Heart right ventricle (tissue), 16 donors: ENCODE results near the gene DHDDS. TPM values are rescaled to one million over a fixed set of nuclear protein-coding genes. Genes with fewer than 3 reads are reported as not detected.

Experiments used
- ATAC-seq, 8 donors: fragments of 200-7000 bp; cut with Tn5 transposase; one replicate each; pipeline ENCODE4 v1.9.1; 2020; ENCODE audit warnings: mild to moderate bottlenecking in 8 of 8, moderate library complexity in 8 of 8, moderate number of reproducible peaks in 1 of 8
- DNase-seq, 2 donors: peaks; one replicate each; pipeline ENCODE4 v3.0.0-alpha.2; 2020
- H3K27ac ChIP-seq, 10 donors: fragments of 200-600 bp; sonication (generic) in 2 of 10; one replicate each; pipeline versions ENCODE4 v1.5.0 to v1.8.0; 2020 to 2022; ENCODE audit warnings: mild to moderate bottlenecking in 3 of 10
- H3K27me3 ChIP-seq, 7 donors: fragments of 200-600 bp; one replicate each; pipeline ENCODE4 v1.8.0; 2021 to 2022; ENCODE audit warnings: mild to moderate bottlenecking in 2 of 7
- H3K36me3 ChIP-seq, 9 donors: fragments of 200-600 bp; sonication (generic) in 1 of 9; one replicate each; pipeline versions ENCODE4 v1.5.0 to v1.8.0; 2020 to 2022; ENCODE audit warnings: mild to moderate bottlenecking in 2 of 9
- H3K4me1 ChIP-seq, 9 donors: fragments of 200-600 bp; sonication (generic) in 1 of 9; one replicate each; pipeline versions ENCODE4 v1.5.0 to v1.8.0; 2020 to 2022; ENCODE audit warnings: mild to moderate bottlenecking in 4 of 9
- H3K4me3 ChIP-seq, 10 donors: fragments of 200-600 bp; sonication (generic) in 2 of 10; one replicate each; pipeline versions ENCODE4 v1.5.0 to v1.8.0; 2020 to 2022; ENCODE audit warnings: mild to moderate bottlenecking in 7 of 10, moderate library complexity in 2 of 10
- H3K9me3 ChIP-seq, 11 donors: fragments of 200-600 bp in 10 of 11; sonication (generic) in 2 of 11; one replicate each; pipeline versions ENCODE4 v1.5.0 to v1.8.0; 2013 to 2022; ENCODE audit warnings: mild to moderate bottlenecking in 2 of 11, control low read depth in 1 of 11, moderate library complexity in 1 of 11
- WGBS, 2 donors: extraction: QIAGEN DNeasy Blood & Tissue Kit; methylation state at CpG; one replicate each; pipeline ENCODE4 v1.1.7; 2013; ENCODE audit warnings: inconsistent platforms in 1 of 2; 5-methylcytosine and 5-hydroxymethylcytosine counted together
- intact Hi-C, 10 donors: fragments of 100-400 bp; cut with DNase I; formaldehyde crosslinking; loops; one replicate each; pipeline versions ENCODE4 v1.11.1 to v1.14.2; 2022
- polyA plus RNA-seq, 2 donors: library from polyadenylated mRNA; stranded (reverse); fragments of 200-250 nt; gene quantifications; one replicate each; pipeline ENCODE4 v1.2.3, GENCODE V29; 2013
- total RNA-seq, 10 donors: library from RNA; stranded (reverse); fragmentation: NEBNext Ultra II Directional in 3 of 10; extraction: Animal tissue kit (Norgen Biotek cat#: 25700) in 3 of 10; gene quantifications; one replicate each; pipeline versions ENCODE4 v1.2.1 to v1.2.4, GENCODE V29; 2021 to 2023
- TF ChIP-seq, protein P1 (sequence below), 9 donors: fragments of 200-600 bp; sonication (generic) in 2 of 9; IDR thresholded peaks; one replicate each; pipeline versions ENCODE4 v1.5.0 to v1.8.0; 2021 to 2022; ENCODE audit warnings: antibody characterized with exemption in 9 of 9, mild to moderate bottlenecking in 5 of 9, moderate library complexity in 1 of 9
- donor health status: Arrhythmogenic right ventricular cardiomyopathy.
- donor health status: ischemic (EF 13 %, LVEDD 7.1; RV severe dilation, severe dysfunction).
- donor health status: healthy with polysubstance abuse.
- donor health status: DM: no; HTN: yes; CAD: no.
- donor health status: DM: no; HTN: no; CAD: no.
- donor health status: ischemic (EF 25% LVEDD 6.9; RV normal size, moderate dysfunction).
- donor health status: ischemic (EF 25% LVEDD 5.7; RV mildly dilated, moderate dysfunction).
- donor health status: healthy.
- donor health status: DM: yes; HTN: yes; CAD: no.
- donor health status: Ischemic cardiomyopathy.
- donor health status: ischemic (EF 35%, LVEDD 5.7; RV mildly dilated, moderate dysfunction).
- donor health status: nonischemic (EF 11% LVEDD 7.7; RV severe dilation, severe dysfunction).
- donor health status: DM: yes; HTN: yes; CAD: no.
- donor health status: PGD.
- donor health status: ischemic (EF 29% LVEDD 5.4; RV normal size, mild dysfunction).
- donor health status: nonischemic (EF 23%, LVEDD 6.1; RV moderate dilation, normal function).

The DHDDS gene
- total and polyA plus RNA-seq, 12 donors, result 22.1 to 45.8 (median 31.6) TPM

DNA sequence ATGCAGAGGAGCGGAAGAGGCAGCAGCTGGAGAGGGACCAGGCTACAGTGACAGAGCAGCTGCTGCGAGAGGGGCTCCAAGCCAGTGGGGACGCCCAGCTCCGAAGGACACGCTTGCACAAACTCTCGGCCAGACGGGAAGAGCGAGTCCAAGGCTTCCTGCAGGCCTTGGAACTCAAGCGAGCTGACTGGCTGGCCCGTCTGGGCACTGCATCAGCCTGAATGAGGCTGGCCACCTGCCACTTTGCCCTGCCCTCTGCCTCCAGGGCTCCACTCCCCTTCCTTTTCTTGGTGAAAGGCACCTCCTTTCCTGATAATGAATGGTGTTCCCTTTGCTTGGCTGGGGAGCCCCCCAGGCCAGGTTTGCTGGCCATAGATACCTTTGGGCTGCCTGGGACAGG lies 36.8 kb downstream of the DHDDS start:
- DNase-seq (peak; percentile 17 to 21), ATAC-seq (no peak)
- intact Hi-C loops, result no loop called here
- Histone ChIP-seq H3K27ac (peak overlapping the region in 1 of 10 donors; percentile 41), H3K4me3 (no peak overlapping the region), H3K27me3 (no peaks in the 10 kb centered on the region), H3K36me3 (peaks cover 0 to 69% (median 49%) of the 10 kb centered on the region in 9 donors), H3K4me1 (peaks cover 1 to 42% (median 28%) of the 10 kb centered on the region in 9 donors), H3K9me3 (no peaks in the 10 kb centered on the region)
- 64 to 68% methylated on average over 10 of the region's 10 CpGs for WGBS, 2 donors
- TF ChIP-seq, protein P1, sequence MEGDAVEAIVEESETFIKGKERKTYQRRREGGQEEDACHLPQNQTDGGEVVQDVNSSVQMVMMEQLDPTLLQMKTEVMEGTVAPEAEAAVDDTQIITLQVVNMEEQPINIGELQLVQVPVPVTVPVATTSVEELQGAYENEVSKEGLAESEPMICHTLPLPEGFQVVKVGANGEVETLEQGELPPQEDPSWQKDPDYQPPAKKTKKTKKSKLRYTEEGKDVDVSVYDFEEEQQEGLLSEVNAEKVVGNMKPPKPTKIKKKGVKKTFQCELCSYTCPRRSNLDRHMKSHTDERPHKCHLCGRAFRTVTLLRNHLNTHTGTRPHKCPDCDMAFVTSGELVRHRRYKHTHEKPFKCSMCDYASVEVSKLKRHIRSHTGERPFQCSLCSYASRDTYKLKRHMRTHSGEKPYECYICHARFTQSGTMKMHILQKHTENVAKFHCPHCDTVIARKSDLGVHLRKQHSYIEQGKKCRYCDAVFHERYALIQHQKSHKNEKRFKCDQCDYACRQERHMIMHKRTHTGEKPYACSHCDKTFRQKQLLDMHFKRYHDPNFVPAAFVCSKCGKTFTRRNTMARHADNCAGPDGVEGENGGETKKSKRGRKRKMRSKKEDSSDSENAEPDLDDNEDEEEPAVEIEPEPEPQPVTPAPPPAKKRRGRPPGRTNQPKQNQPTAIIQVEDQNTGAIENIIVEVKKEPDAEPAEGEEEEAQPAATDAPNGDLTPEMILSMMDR (IDR thresholded peaks at IDR 0.05), result no peak

DNA sequence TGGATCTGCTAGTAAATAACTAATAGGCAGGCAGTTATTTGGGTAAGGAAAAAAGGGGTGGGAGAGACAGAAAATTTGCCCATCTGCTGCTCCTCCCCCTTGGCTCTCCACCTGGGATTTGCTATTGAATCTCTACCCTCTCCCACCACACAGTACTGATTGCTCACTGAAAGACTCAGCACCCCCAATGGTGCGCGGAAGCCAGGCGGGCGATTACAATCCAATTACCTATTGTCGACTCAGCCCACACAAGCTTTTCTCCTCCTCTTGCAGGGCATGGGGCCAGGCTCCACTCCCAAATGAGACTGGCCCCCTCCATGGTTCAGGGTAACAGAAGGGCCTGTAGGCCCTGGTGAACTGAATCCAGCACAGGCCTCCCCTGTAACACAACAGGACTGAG lies 37.4 kb downstream of the DHDDS start:
- intact Hi-C loops, result no loop called here
- 90 to 94% methylated on average over 5 of the region's 5 CpGs for WGBS, 2 donors
- peaks cover 3 to 49% (median 35%) of the 10 kb centered on the region in 9 donors for H3K4me1 ChIP-seq
- H3K4me3 ChIP-seq, result no peak overlapping the region
- TF ChIP-seq, protein P1 (IDR thresholded peaks at IDR 0.05), result no peak
- no peaks in the 10 kb centered on the region for H3K27me3 ChIP-seq
- ATAC-seq (no peak), DNase-seq (no peak)
- H3K36me3 ChIP-seq, result peaks cover 0 to 69% (median 49%) of the 10 kb centered on the region in 9 donors
- no peaks in the 10 kb centered on the region for H3K9me3 ChIP-seq
- peak overlapping the region in 1 of 10 donors; percentile 11 for H3K27ac ChIP-seq

DNA sequence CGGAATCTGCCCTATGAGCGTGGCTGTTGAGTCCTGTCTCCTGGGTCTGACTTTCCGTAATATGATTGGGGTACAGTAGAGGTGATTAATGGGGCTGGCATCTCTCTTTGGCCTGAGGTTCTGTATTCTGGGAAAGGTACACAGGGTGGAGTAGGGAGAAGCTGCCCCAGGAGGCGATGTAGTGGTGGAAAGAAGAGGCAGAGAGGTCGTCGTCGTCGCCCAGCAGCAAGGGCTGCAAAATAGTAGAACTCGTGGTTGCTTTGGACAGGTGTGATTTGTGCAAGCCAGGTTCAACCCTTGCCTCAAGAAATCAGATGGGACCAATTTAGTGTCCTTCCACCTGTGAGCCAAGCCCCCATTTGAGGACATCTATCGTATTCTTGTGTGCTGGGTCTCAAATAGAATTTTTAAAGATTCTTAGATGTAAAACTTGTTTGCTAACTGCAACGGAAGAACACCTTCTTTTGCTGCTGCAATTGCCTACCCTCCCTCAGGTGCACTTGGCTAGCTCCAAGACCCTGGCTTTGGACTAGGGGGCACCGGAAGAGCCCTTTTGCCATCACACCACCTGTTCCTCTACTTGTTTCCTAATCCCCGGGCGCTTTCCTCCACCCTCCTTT lies 38.9 kb downstream of the DHDDS start:
- Histone ChIP-seq H3K36me3 (peaks cover 0 to 64% (median 40%) of the 10 kb centered on the region in 9 donors), H3K27ac (peak overlapping the region in 1 of 10 donors; percentile 100), H3K27me3 (no peaks in the 10 kb centered on the region), H3K9me3 (no peaks in the 10 kb centered on the region), H3K4me1 (peaks cover 3 to 52% (median 35%) of the 10 kb centered on the region in 9 donors), H3K4me3 (peak overlapping the region in 8 of 10 donors; percentile 97 to 100 (median 99))
- TF ChIP-seq, protein P1 (IDR thresholded peaks at IDR 0.05), result no peak
- intact Hi-C loops, result no loop called here
- DNase-seq (no peak), ATAC-seq (no peak)
- 49 to 51% methylated on average over 14 of the region's 14 CpGs for WGBS, 2 donors

DNA sequence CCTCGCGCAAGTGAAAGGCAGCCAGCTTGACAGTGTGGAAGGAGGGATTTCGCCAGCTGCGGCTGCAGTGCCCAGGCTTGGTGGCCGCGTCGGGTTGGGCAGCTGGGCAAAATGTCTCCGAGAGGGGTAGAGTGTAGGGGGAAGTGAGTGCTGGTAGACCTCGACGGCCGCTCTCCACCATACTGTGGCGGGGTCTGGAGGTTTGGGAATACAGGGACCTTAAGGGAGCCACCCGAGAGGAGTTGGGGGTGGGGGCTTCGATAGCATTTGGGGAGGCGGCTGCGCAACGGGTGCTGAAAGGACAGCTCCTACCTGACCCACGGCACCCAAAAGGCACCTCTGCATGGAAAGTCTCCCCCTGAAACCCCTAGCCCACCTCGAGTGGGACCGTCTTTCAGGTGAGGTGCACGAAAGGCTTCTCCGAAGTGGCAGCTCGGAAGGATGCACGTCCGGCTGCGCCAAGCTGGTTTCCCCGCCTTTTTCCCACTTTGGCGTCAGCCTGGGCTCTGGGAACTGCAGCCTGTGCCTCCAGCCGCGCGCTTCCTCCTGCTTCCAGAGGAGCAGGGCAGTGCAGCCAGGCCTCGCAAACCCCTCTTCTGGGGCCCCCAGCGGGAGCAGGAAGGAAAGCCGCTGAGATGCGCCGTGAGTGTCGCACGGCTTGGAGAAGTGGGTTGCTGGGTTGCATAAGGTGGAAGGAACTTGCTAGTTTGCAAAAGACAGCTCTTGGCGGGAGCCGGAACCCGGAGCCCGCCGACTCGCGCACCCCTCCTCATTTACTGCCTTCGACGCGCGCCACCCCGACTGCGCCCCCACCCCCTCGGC lies 39.6 kb downstream of the DHDDS start:
- TF ChIP-seq, protein P1 (IDR thresholded peaks at IDR 0.05), result no peak
- Histone ChIP-seq H3K4me1 (peaks cover 3 to 52% (median 35%) of the 10 kb centered on the region in 9 donors), H3K27me3 (no peaks in the 10 kb centered on the region), H3K9me3 (no peaks in the 10 kb centered on the region), H3K4me3 (peak overlapping the region; percentile 69 to 100 (median 98)), H3K36me3 (peaks cover 0 to 64% (median 40%) of the 10 kb centered on the region in 9 donors), H3K27ac (peak overlapping the region; percentile 95 to 100 (median 100))
- peak; percentile 25 to 56 (median 38) for ATAC-seq
- WGBS, 2 donors, result 1% methylated on average over 43 to 52 of the region's 52 CpGs
- DNase-seq, result peak; percentile 47 to 65
- intact Hi-C loops, result loop anchor here in 2 of 10 donors (2.0 kb wide), 2 partner anchors 29 to 39 kb away; partner anchors contain the start of gene DHDDS (in 1 of the 2)
